ENCODE measurements around the gene HAT1. TPM values are rescaled to one million over a fixed set of nuclear protein-coding genes. Genes with fewer than 3 reads are reported as not detected.
A peak's percentile ranks its signal among the peaks of the same experiment; 100 is the strongest.

HAT1 gene
- polyA plus RNA-seq, 3 donors: 16.9 to 63.3 (median 62.8) TPM

DNA sequence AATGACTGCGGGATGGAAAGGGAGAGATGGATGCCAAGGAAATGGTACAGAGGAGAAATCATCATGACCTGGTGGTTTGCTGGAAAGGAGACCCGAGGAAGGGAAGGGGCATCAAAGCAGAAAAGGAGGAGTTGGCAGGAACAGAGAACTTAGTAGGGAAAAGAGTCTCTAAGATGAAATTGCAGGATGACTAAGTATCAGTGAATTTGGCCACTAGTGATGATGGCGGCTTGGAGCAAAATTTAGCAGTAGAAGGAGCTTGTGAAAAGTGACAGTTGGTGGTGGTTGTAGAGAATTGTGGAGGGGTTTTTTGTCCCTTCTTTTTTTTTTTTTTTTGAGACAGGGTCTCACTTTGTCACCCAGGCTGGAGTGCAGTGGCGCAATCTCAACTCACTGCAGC is 87.6 kb downstream of the HAT1 start:
- Histone ChIP-seq H3K27me3 (ENCODE audit: control insufficient read depth in 2 of 2, insufficient read depth in 2 of 2, low read length in 2 of 2) (no peaks in the 10 kb centered on the region), H3K27ac (ENCODE audit: low read depth in 1 of 2, low read length in 2 of 2) (no peak overlapping the region), H2AFZ (ENCODE audit: insufficient read depth, low read depth, low read length, poor library complexity, severe bottlenecking) (no peak overlapping the region), H3K4me1 (ENCODE audit: control insufficient read depth in 1 of 2, insufficient read depth in 2 of 2, low read length in 2 of 2) (peaks cover 35 to 37% of the 10 kb centered on the region in 2 donors), H3K36me3 (replicated peaks in 1 of 2; ENCODE audit: control insufficient read depth in 1 of 2, insufficient read depth in 2 of 2, low read length in 2 of 2) (no peaks in the 10 kb centered on the region), H3K9ac (ENCODE audit: insufficient read depth, low read length, poor library complexity, severe bottlenecking) (no peak overlapping the region), H4K20me1 (ENCODE audit: insufficient read depth, low read length) (no peaks in the 10 kb centered on the region), H3K9me3 (replicated peaks in 1 of 2; ENCODE audit: control insufficient read depth in 1 of 2, insufficient read depth in 1 of 2, low read length in 2 of 2) (no peaks in the 10 kb centered on the region), H3K79me2 (ENCODE audit: insufficient read depth, low read length) (no peaks in the 10 kb centered on the region), H3K4me2 (replicated peaks; ENCODE audit: extremely low read depth, low read length, poor library complexity, severe bottlenecking) (no peak overlapping the region), H3K4me3 (replicated peaks in 1 of 3; ENCODE audit: low read depth in 2 of 3, low read length in 3 of 3) (no peak overlapping the region)
- no peak overlapping the region for H3K27ac Mint-ChIP-seq
- DNase-seq: no peak
- intact Hi-C loops (cut with micrococcal nuclease): no loop called here
- peaks cover 0 to 3% of the 10 kb centered on the region in 2 donors for H3K36me3 Mint-ChIP-seq
- H3K27me3 Mint-ChIP-seq (ENCODE audit: low read depth in 3 of 3): peaks cover 0 to 2% (median 0%) of the 10 kb centered on the region in 3 donors
- H3K9me3 Mint-ChIP-seq: peaks cover 0 to 5% (median 2%) of the 10 kb centered on the region in 7 donors
- TF ChIP-seq, protein P1, sequence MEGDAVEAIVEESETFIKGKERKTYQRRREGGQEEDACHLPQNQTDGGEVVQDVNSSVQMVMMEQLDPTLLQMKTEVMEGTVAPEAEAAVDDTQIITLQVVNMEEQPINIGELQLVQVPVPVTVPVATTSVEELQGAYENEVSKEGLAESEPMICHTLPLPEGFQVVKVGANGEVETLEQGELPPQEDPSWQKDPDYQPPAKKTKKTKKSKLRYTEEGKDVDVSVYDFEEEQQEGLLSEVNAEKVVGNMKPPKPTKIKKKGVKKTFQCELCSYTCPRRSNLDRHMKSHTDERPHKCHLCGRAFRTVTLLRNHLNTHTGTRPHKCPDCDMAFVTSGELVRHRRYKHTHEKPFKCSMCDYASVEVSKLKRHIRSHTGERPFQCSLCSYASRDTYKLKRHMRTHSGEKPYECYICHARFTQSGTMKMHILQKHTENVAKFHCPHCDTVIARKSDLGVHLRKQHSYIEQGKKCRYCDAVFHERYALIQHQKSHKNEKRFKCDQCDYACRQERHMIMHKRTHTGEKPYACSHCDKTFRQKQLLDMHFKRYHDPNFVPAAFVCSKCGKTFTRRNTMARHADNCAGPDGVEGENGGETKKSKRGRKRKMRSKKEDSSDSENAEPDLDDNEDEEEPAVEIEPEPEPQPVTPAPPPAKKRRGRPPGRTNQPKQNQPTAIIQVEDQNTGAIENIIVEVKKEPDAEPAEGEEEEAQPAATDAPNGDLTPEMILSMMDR (IDR thresholded peaks at IDR 0.05): no peak
- WGBS (ENCODE audit: insufficient coverage): 69% methylated on average over 3 of the region's 4 CpGs
- H3K4me1 Mint-ChIP-seq: peaks cover 48% of the 10 kb centered on the region
- no peak overlapping the region for H3K4me3 Mint-ChIP-seq

DNA sequence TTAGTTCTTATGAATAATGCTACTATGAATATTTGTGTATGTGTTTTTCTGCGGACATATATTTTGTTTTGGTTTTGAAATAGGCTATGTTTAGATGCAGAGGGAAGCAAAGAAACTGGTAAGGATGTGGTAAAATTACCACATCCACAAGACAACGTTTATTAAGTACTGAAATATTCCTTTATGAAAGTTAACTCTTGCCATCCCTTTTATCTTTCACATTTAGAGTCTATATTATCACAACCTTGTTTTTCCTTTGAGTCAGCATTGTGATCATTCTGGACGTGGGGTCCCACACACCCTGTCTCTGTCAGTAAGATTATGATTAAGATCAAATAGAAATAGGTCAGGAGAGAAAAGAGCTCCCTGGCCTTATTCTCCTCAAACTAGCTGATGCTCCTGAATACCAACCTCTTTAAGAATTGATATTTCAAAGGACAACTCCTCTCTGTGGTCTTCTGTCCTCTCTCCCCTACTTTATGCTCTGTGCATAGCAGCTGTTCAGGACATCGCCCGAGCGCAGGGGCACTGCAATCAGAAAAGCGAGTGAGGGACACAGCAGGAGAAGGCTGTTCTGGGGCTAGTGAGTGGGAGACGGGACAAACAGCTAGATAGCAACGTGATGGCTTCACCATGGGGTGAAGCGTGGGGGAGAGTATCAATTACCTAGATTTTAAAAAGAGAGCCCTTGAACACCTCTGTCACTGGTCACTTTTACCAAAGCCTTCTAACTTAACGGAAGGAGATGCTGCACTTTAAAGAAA is 89.7 kb downstream of the HAT1 start:
- Mint-ChIP-seq H3K27me3 (ENCODE audit: low read depth in 3 of 3) (peaks cover 0 to 2% (median 0%) of the 10 kb centered on the region in 3 donors), H3K4me3 (peak overlapping the region; percentile 37 to 85), H3K27ac (peak overlapping the region in 4 of 7 donors; percentile 35 to 64 (median 46)), H3K9me3 (peaks cover 0 to 5% (median 1%) of the 10 kb centered on the region in 7 donors), H3K4me1 (peaks cover 52% of the 10 kb centered on the region), H3K36me3 (peaks cover 0 to 3% of the 10 kb centered on the region in 2 donors)
- Histone ChIP-seq H3K79me2 (ENCODE audit: insufficient read depth, low read length) (no peaks in the 10 kb centered on the region), H3K9ac (ENCODE audit: insufficient read depth, low read length, poor library complexity, severe bottlenecking) (peak overlapping the region; percentile 16), H3K4me1 (ENCODE audit: control insufficient read depth in 1 of 2, insufficient read depth in 2 of 2, low read length in 2 of 2) (peaks cover 37% of the 10 kb centered on the region in 2 donors), H3K36me3 (replicated peaks in 1 of 2; ENCODE audit: control insufficient read depth in 1 of 2, insufficient read depth in 2 of 2, low read length in 2 of 2) (no peaks in the 10 kb centered on the region), H3K4me2 (replicated peaks; ENCODE audit: extremely low read depth, low read length, poor library complexity, severe bottlenecking) (peak overlapping the region; percentile 55), H2AFZ (ENCODE audit: insufficient read depth, low read depth, low read length, poor library complexity, severe bottlenecking) (peak overlapping the region; percentile 60), H3K9me3 (replicated peaks in 1 of 2; ENCODE audit: control insufficient read depth in 1 of 2, insufficient read depth in 1 of 2, low read length in 2 of 2) (no peaks in the 10 kb centered on the region), H3K27me3 (ENCODE audit: control insufficient read depth in 2 of 2, insufficient read depth in 2 of 2, low read length in 2 of 2) (no peaks in the 10 kb centered on the region), H4K20me1 (ENCODE audit: insufficient read depth, low read length) (no peaks in the 10 kb centered on the region), H3K4me3 (replicated peaks in 1 of 3; ENCODE audit: low read depth in 2 of 3, low read length in 3 of 3) (peak overlapping the region in 1 of 3 experiments; percentile 46), H3K27ac (ENCODE audit: low read depth in 1 of 2, low read length in 2 of 2) (peak overlapping the region in 1 of 2 donors; percentile 7)
- DNase-seq: no peak
- TF ChIP-seq, protein P1 (IDR thresholded peaks at IDR 0.05): no peak
- WGBS (ENCODE audit: insufficient coverage): 40% methylated on average over 4 of the region's 11 CpGs
- intact Hi-C loops (cut with micrococcal nuclease): no loop called here

All from CD14-positive monocyte (primary cell).